B cell (primary cell): Measurements from ENCODE around the gene MYH7. TPM values are rescaled to one million over a fixed set of nuclear protein-coding genes. Genes with fewer than 3 reads are reported as not detected.

Experiments
- ATAC-seq: fragments of 200-7000 bp; cut with Tn5 transposase; one replicate; pipeline ENCODE4 v1.10.0; 2021; ENCODE audit warnings: low read depth, mild to moderate bottlenecking, moderate number of reproducible peaks, moderate library complexity
- CTCF ChIA-PET: fragments of 350-600 bp; sonication (Branson Sonifier 250); formaldehyde crosslinking; loops from one replicate; lab custom pipeline; 2021; ENCODE audit warnings: antibody characterized with exemption, inconsistent platforms; lab: Charles Lee
- POLR2A ChIA-PET: fragments of 350-600 bp; sonication (Branson Sonifier 250); formaldehyde crosslinking; loops from one replicate; lab custom pipeline; 2021; ENCODE audit warnings: antibody characterized with exemption; lab: Charles Lee
- DNase-seq: peaks from one replicate; pipeline ENCODE4 v3.0.0; 2013
- H2AFZ ChIP-seq: 2 replicates; pipeline ENCODE4 v1.6.1; 2012; ENCODE audit warnings: mild to moderate bottlenecking, low read depth, low read length; ENCODE audit not compliant: insufficient read depth, poor library complexity, severe bottlenecking
- H3K27ac ChIP-seq, 2 donors: 1 replicate in 1 of 2; 2 replicates in 1 of 2; pipeline ENCODE4 v1.5.1; 2012 to 2013; ENCODE audit warnings: low read length in 2 of 2, mild to moderate bottlenecking in 2 of 2, moderate library complexity in 1 of 2
- H3K27me3 ChIP-seq, 4 experiments: fragments of 200-600 bp in 1 of 4; sonication (generic) in 1 of 4; replicated peaks in 1 of 4; 1 replicate in 2 of 4; 2 replicates in 2 of 4; pipeline versions ENCODE4 v1.6.1 to v1.7.0; 2013 to 2016; ENCODE audit warnings: low read length in 3 of 4, mild to moderate bottlenecking in 2 of 4, mixed read lengths in 1 of 4, moderate library complexity in 1 of 4; ENCODE audit not compliant: insufficient read depth in 4 of 4, control insufficient read depth in 3 of 4; ENCODE audit errors: control extremely low read depth in 1 of 4
- H3K36me3 ChIP-seq, 2 experiments: replicated peaks in 1 of 2; 1 replicate in 1 of 2; 2 replicates in 1 of 2; pipeline versions ENCODE4 v1.6.1 to v1.7.1; 2013; ENCODE audit warnings: low read length in 1 of 2; ENCODE audit not compliant: insufficient read depth in 2 of 2, control insufficient read depth in 1 of 2; ENCODE audit errors: control extremely low read depth in 1 of 2, extremely low read depth in 1 of 2
- H3K4me1 ChIP-seq, 2 donors: fragments of 200-600 bp in 1 of 2; sonication (generic) in 1 of 2; 1 replicate in 1 of 2; 2 replicates in 1 of 2; pipeline versions ENCODE4 v1.5.1 to v1.6.1; 2013 to 2017; ENCODE audit warnings: low read length in 2 of 2; ENCODE audit not compliant: control insufficient read depth in 2 of 2, insufficient read depth in 2 of 2
- H3K4me2 ChIP-seq: replicated peaks from 2 replicates; pipeline ENCODE3; 2012; ENCODE audit warnings: mild to moderate bottlenecking, low read depth, low read length; ENCODE audit not compliant: poor library complexity, severe bottlenecking
- H3K4me3 ChIP-seq, 5 experiments: fragments of 200-600 bp in 1 of 5; sonication (generic) in 1 of 5; 1 replicate in 3 of 5; 2 replicates in 2 of 5; pipeline versions ENCODE4 v1.5.1 to v1.7.0; 2011 to 2016; ENCODE audit warnings: low read length in 4 of 5, mild to moderate bottlenecking in 4 of 5, low read depth in 2 of 5, control low read depth in 1 of 5, moderate library complexity in 1 of 5; ENCODE audit not compliant: insufficient read depth in 1 of 5; ENCODE audit errors: control extremely low read depth in 1 of 5, extremely low read depth in 1 of 5
- H3K79me2 ChIP-seq: fragments of 200-600 bp; sonication (generic); one replicate; pipeline ENCODE4 v1.6.0; 2016; ENCODE audit warnings: low read length; ENCODE audit not compliant: control insufficient read depth, insufficient read depth
- H3K9ac ChIP-seq: fragments of 200-600 bp; sonication (generic); 2 replicates; pipeline ENCODE4 v1.6.1; 2017; ENCODE audit warnings: mild to moderate bottlenecking, low read length, moderate library complexity
- H3K9me3 ChIP-seq, 3 donors: one replicate each; pipeline versions ENCODE4 v1.6.1 to v1.7.1; 2013; ENCODE audit warnings: low read length in 2 of 3; ENCODE audit not compliant: control insufficient read depth in 2 of 3, insufficient read depth in 1 of 3; ENCODE audit errors: control extremely low read depth in 1 of 3
- H4K20me1 ChIP-seq: 2 replicates; pipeline ENCODE4 v1.6.0; 2012; ENCODE audit warnings: mild to moderate bottlenecking, low read length; ENCODE audit not compliant: insufficient read depth, control insufficient read depth, poor library complexity, severe bottlenecking
- H3K27ac Mint-ChIP-seq: one replicate; pipeline ENCODE4 v1.8.0; 2021; ENCODE audit warnings: mixed read lengths
- H3K27me3 Mint-ChIP-seq: one replicate; pipeline ENCODE4 v1.8.0; 2021; ENCODE audit warnings: mixed read lengths
- H3K4me1 Mint-ChIP-seq: one replicate; pipeline ENCODE4 v1.8.0; 2021; ENCODE audit warnings: mixed read lengths
- H3K4me3 Mint-ChIP-seq: one replicate; pipeline ENCODE4 v1.8.0; 2021; ENCODE audit warnings: mixed read lengths
- H3K9me3 Mint-ChIP-seq: one replicate; pipeline ENCODE4 v1.8.0; 2022; ENCODE audit warnings: mixed read lengths; ENCODE audit not compliant: insufficient read depth
- CTCF ChIP-seq: fragments of 200-600 bp; IDR thresholded peaks from one replicate; pipeline ENCODE4 v1.8.0; 2022; ENCODE audit warnings: antibody characterized with exemption, mild to moderate bottlenecking
- EZH2 ChIP-seq: IDR thresholded peaks from 2 replicates; pipeline ENCODE4 v1.6.1; 2012; ENCODE audit warnings: borderline replicate concordance, low read depth, mild to moderate bottlenecking, moderate library complexity, low read length; ENCODE audit not compliant: insufficient read depth, poor library complexity, severe bottlenecking
- WGBS: methylation state at CpG from one replicate; pipeline ENCODE4 v1.1.5; 2013; ENCODE audit warnings: missing lambda C conversion rate; ENCODE audit not compliant: insufficient coverage; 5-methylcytosine and 5-hydroxymethylcytosine counted together
- intact Hi-C: fragments of 100-400 bp; cut with micrococcal nuclease; formaldehyde crosslinking; loops from one replicate; pipeline ENCODE4 v1.10.0; 2022
- polyA plus RNA-seq: library from polyadenylated mRNA; depleted of rRNA; stranded (reverse); fragments of >200 nt; gene quantifications from 2 replicates; pipeline ENCODE4 v1.2.3, GENCODE V29; 2012
- total RNA-seq, 2 donors: library from RNA; stranded (reverse); fragments of 120-200 nt in 1 of 2; gene quantifications; 1 replicate in 1 of 2; 2 replicates in 1 of 2; pipeline versions ENCODE4 v1.2.3 to v1.2.4, GENCODE V29; 2013 to 2022

The MYH7 gene
- total and polyA plus RNA-seq, 2 donors (not counting 1 experiment from before 2014, with no cell fraction given), result not detected

- Mint-ChIP-seq H3K27me3 (peaks cover 43% of the 10 kb centered on the region), H3K9me3 (no peaks in the 10 kb centered on the region), H3K4me3 (no peak within 1 kb of the TSS), H3K4me1 (no peaks in the 10 kb centered on the region), H3K27ac (no peak within 1 kb of the TSS)
- intact Hi-C loops, result no loop called here
- H3K27ac ChIP-seq, result no peak within 1 kb of the TSS
- H3K27me3 ChIP-seq, result peaks cover 0 to 35% (median 3%) of the 10 kb centered on the region in 4 experiments
- TF ChIP-seq CTCF (no peak), EZH2 (no peak)
- H3K4me3 ChIP-seq, result no peak within 1 kb of the TSS
- H4K20me1 ChIP-seq, result no peaks in the 10 kb centered on the region
- WGBS, result 6% methylated on average over 74 of the region's 74 CpGs
- DNase-seq (no peak), ATAC-seq (no peak)
- no peak within 1 kb of the TSS for H3K9ac ChIP-seq
- no peaks in the 10 kb centered on the region for H3K4me1 ChIP-seq
- ChIA-PET POLR2A (interaction anchor here (0.5 kb wide), 1 partner anchor 99 kb away, joined by 4 read pairs; no protein-coding TSS in a partner anchor), CTCF (no interaction called here)
- H3K36me3 ChIP-seq, result no peaks in the 10 kb centered on the region
- no peaks in the 10 kb centered on the region for H3K79me2 ChIP-seq
- no peak within 1 kb of the TSS for H2AFZ ChIP-seq
- peaks cover 0 to 3% (median 0%) of the 10 kb centered on the region in 3 donors for H3K9me3 ChIP-seq
- no peak within 1 kb of the TSS for H3K4me2 ChIP-seq
These were observed 70.3 kb downstream of the MYH7 start, which contains the start of gene EFS for GRCh38 chr14:23365036-23365731. Gene EFS, minus strand, starts transcription at chr14:23365172. Its CDS starts 147 bp downstream, at chr14:23365025.
